GM20431 (cell line): Measurements from ENCODE around the gene SLC22A3.
"Not testable (repeated sequence)": the region's sequence is repeated elsewhere in the genome, so short reads cannot be mapped to it uniquely, and the experiment has no call there.

ENCODE experiments used
- in situ Hi-C: fragments of 300-500 bp; cut with MseI, MboI; formaldehyde crosslinking; loops from one replicate; pipeline ENCODE4 v1.15.0; 2020; ENCODE audit warnings: low sequenced_read_pairs; ENCODE audit not compliant: unreplicated experiment

Gene SLC22A3

DNA sequence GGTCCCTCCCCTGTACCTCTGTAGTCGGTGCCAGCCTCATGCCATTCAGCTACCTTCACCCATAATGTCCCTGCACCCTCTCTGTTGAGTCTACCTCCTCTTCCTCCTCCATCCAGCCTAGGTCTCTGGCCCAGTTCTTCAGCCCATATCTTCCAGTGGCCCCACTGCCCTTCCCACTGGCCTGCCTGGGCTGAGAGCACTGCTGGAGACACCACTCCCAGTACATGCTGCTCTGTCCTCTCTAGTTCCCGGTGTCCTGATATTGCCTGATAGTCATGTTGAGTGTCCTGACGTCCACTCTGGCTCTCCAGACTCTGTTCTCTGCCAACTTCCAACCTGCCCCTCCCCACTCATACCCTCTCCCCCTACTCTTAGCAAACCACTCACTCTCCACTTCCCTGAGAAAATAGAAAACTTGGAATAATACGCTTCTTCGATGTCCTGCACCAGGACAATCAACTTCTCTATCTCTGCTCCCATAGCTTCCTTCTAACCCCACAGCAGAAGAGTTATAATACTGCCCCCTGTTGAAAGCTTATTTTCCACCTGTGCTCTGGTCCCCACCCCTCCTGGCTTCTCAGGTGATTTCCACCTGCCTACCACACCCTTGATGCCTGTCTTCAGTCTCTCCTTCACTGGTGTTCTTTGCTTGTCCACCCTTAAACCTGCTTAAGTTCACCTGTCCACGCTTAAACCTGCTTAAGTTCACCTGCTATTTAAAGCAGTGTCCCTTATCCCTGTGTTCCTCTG, 19.8 kb downstream of the SLC22A3 start:
- in situ Hi-C loops, result no loop called here

GRCh38 chr6:160368670-160369069, 20.5 kb downstream of the SLC22A3 start:
- in situ Hi-C loops, result no loop called here

GRCh38 chr6:160373601-160374000, 25.4 kb downstream of the SLC22A3 start:
- in situ Hi-C loops, result not testable (repeated sequence)

GRCh38 chr6:160374836-160375560, 26.8 kb downstream of the SLC22A3 start:
- in situ Hi-C loops, result no loop called here

DNA sequence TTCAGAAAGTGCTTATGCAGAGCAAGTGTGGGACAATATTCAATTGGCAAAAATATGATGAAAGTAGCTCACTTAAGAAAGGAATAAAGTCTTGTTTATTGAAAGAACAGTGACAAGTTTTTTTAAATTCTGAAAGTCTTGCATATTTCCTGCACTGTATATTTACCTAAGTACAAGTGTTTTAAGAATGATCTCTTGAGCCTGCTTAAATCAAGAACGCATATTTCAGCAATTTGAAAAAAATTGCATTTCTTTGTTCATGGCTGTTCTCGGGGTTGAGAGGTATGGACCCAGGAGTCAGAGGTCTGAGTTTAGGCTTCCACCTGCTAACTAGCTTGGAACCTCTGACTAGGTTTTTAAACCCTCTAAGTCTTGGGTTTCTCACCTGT, 27.4 kb downstream of the SLC22A3 start:
- in situ Hi-C loops, result no loop called here

DNA sequence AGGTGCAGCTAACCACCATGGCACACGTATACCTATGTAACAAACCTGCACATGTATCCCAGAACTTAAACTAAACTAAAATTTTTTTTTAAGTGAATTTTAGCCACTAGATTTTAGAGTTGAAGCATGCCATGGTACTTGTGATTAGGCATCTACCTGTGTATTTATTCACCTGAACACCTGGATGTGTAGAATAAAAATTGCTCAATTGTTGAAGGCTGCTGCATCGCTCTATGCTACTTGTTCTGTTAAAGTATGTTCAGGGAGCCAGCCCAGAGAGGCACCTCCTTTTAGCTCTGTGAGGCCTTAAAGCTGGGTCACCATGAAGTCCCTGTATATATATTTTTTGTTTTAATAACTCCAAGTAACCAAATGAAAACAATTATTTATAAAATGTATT, 28.3 kb downstream of the SLC22A3 start:
- in situ Hi-C loops, result no loop called here

DNA sequence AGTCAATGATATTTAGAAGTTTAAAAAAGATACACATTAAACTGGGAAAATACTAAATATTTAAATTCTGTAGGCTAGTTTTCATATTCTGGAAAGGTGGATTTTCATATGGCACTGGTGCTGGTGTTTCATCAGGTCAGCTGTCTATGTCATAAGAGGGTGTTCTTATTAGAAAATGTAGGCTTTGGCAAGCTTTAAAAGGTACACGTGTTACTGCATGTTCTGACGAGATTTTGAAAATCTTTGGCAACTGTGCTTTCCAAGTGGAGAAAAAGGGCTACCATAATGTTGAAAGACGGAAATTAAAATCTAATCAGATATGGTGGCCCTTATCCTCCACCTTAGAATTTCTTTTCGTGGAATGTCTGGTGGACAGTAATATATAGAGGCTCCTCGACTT, 30.0 kb downstream of the SLC22A3 start:
- in situ Hi-C loops, result no loop called here

DNA sequence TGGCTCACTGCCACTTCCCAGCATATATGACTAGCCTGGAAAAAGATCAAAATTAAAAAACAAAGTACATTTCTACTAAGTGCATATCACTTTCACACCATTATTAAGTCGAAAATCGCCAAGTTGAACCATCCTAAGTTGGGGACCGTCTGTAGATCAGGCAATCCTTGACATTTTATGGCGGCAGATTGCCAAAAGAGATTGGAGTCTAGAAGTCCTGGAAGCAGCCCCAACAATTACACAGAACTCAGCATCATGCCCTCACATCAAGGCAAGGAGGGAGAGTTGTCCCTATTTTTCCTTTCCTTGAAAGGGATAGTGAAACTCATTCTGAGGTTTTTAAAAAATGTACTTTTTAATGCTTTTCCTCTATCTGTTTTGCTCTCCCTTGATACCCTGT, 30.7 kb downstream of the SLC22A3 start:
- in situ Hi-C loops, result no loop called here

GRCh38 chr6:160379466-160379865, 31.3 kb downstream of the SLC22A3 start:
- in situ Hi-C loops, result no loop called here

DNA sequence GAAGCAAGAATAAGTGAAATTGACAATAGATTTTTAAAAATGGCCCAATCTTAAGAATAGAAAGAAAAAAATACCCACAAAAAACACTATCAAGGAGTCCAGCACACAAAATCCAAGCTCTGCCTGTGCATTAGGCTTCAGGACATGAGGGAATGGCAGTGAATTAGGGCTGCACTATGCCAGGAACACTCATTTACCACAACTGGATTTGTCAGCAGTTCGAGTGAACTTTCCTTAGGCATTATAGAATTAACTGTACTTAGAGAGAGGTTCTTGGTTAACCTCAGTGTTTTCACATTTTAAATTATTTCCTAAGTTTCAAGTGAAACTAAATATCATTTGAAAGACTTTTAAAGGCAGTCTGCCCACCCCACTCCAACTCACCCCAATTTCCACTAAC, 34.8 kb downstream of the SLC22A3 start:
- in situ Hi-C loops, result no loop called here

DNA sequence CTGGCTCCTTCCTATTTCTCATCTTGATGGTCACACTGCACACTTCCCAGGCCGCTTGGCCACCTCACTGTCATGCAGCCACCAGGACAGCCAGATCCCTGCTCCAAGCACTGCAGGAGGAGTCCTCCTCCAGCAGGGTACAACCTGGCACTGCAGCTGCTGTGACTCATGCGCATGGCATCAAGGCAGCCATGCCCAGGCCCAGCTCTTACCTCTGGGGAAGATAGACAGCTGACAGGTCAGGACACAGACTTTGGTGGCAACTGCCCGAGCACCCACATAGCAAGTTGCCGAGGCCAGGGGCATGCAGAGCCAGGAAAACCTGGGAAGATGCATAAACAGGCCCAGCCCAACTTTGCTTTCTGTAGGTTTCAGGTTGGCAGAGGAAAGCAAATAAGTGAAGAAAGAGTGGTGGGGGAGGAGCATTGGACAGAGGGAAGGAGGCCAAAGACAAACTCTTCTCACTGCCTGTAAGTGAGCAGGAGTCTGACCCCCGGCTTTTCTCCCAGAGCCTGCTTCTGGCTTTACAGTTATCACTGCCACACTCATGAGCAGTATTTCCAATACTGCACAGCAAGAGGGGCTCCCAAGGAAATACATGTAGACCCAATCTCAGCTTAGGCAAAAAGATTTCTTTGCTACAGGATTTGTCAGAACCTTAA, 38.8 kb downstream of the SLC22A3 start:
- in situ Hi-C loops, result no loop called here

DNA sequence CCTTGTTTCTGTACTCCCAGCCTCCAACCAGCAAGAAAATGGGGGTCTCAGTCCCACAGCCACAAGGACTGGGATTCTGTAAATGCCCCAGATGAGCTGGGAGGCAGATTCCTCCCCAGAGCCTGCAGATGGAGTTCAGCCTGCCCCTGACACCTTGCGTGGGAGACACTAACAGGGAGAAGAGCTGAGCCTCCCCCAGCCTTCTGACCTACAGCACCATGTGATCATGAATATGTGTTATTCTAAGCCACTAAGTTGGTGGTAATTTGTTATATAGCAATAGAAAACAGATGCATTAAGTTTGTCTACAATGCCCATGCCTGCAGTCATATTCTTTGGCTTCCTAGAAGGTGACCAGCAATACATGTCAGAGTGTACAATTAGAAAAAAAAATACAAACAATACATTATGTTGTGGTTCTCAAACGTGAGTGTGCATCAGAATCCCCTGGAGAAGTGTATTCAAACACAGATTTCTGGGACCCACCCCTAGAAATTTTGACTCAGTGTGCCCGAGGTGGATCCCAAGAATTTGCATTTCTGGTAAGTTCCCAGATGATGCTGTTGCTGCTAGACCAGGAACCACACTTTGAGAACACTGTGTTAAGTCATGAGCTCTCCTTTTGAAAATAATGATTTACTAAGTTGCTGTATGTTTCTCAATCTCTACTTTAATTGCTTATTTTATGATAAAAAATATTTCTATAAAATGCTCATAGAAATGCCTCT, 39.9 kb downstream of the SLC22A3 start:
- in situ Hi-C loops, result no loop called here

DNA sequence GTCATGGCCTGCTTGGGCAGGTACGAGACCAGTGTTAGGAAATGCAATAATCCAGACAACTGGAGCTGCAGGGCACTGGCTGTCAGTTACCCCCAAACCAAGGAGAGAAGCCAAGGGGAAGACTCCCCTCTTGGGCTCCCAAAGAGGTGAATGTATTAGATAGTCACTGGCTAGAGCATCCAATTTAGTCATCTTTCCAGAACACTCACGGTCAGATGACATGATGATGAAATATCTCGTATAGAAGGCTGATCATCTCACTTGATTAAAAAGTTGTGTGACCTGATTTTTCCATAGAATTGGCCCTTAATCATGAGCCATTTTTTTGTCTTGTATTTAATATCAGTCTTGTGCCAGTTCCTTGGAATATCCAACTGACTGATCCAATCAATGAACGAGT, 40.7 kb downstream of the SLC22A3 start:
- in situ Hi-C loops, result no loop called here

DNA sequence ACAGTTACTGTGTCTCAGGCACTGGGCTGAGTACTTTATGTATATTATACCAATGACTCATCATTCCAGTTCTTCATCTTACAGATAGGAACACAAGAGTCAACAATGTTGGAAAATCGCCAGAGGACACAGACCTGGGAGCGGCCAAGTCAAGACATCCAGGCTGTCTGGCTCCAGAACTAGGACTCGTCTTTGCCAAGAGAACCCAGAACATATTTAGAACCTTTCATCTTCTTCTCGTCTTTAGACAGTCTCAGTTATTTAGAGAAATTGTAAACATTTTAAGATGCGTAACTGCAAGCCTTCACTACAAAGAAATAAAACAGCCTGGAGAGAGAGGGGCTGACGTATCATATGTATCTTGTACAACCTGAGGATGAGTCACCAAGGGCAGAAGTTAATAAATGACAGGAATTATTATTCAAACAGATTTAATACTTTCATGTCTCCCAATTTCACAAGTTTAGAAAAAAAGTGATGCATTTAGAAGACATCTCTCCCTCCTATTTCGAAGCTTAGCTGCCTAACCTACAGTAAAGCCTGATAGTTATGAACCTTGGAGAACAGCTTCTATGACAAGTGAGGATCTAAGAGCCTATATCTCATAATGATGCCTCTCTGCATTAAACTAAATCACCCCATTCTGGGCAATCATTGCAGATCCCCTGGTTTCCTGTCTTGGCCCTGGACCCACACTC, 43.4 kb downstream of the SLC22A3 start:
- in situ Hi-C loops, result no loop called here

DNA sequence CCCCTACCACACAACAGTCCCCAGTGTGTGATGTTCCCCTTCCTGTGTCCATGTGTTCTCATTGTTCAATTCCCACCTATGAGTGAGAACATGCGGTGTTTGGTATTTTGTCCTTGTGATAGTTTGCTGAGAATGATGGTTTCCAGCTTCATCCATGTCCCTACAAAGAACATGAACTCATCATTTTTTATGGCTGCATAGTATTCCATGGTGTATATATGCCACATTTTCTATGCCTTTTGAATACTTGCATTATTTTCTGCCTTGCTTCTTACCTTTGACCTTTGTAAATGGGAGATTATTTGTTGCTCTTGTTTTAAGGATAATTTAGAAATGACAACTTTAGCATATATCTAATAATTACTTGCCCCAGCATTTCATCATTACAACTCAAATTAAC, 45.3 kb downstream of the SLC22A3 start:
- in situ Hi-C loops, result not testable (repeated sequence)

DNA sequence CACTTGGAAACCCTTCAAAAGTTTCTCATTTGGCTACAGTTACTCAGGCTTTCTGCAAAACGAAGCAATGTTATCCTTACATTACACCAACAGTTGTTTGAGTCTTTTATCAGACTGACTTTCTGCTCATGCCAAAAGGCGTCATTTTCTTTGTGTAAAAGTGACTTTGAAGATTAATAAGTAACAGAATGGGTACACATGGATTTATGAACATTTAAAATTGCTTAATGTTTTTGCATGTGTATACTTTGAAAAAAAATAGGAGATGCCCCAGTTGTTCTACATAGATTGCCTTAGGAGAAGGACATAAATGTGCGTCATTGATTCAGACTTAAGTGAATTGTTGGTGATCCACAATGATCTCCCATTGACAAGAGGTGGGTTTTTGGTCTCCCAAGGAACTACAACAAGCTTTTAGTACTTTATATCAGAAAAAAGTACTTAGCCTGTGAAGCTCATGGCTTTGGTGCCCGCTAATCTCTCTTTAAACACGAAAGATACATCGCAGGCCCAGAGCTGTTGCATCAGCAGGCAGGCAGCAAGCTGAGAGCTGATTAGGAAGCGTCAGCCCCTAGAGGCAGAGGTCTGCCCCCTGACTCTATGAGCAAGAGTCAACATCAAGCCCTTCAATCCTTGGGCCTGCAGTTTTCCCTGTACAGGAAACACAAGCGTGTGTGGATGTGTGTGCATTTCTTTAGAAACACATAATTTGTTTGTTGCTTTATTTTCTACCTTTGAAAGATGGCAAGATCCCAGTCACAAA, 45.9 kb downstream of the SLC22A3 start:
- in situ Hi-C loops, result no loop called here

- in situ Hi-C loops, result no loop called here
Measured at GRCh38 chr6:160394654-160395035, 46.5 kb downstream of the SLC22A3 start.

DNA sequence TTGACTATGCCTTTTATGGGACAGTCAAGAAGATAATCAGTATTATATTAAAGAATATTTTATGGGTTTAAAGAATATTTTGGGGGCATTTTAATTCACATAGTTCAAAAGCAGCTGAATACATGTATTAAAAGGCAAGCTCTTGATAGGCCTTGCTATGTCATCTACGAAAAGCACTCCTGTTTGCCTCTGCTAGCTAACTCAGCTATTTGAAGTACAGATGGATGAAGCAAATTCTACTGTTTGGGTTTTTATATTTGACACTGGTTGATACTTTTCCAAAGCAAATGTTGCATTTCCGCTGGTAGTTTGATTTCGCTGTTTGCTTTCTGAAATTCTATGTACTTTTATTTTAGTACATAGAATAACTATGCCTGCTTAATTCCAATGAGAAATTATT, 47.0 kb downstream of the SLC22A3 start:
- in situ Hi-C loops, result no loop called here

GRCh38 chr6:160396292-160396691, 48.1 kb downstream of the SLC22A3 start:
- in situ Hi-C loops, result no loop called here
